Immature natural killer cell (primary cell): ENCODE results near the gene SDK1. TPM values are rescaled to one million over a fixed set of nuclear protein-coding genes. Genes with fewer than 3 reads are reported as not detected.

ENCODE experiments used
- DNase-seq, 3 donors: peaks; one replicate each; pipeline ENCODE4 v3.0.0; 2022; ENCODE audit warnings: mixed read lengths in 1 of 3
- H3K27ac Mint-ChIP-seq, 6 donors: one replicate each; pipeline ENCODE4 v1.8.0; 2020; ENCODE audit warnings: mixed read lengths in 6 of 6, mild to moderate bottlenecking in 5 of 6, inconsistent platforms in 4 of 6, moderate library complexity in 3 of 6
- H3K27me3 Mint-ChIP-seq, 3 donors: one replicate each; pipeline ENCODE4 v1.8.0; 2020 to 2021; ENCODE audit warnings: low read depth in 3 of 3, mild to moderate bottlenecking in 3 of 3, mixed read lengths in 3 of 3, moderate library complexity in 3 of 3, inconsistent platforms in 1 of 3
- H3K36me3 Mint-ChIP-seq, 3 donors: one replicate each; pipeline ENCODE4 v1.8.0; 2020; ENCODE audit warnings: mixed read lengths in 3 of 3, inconsistent platforms in 2 of 3, mild to moderate bottlenecking in 2 of 3
- H3K4me1 Mint-ChIP-seq, 2 donors: one replicate each; pipeline ENCODE4 v1.8.0; 2020; ENCODE audit warnings: inconsistent platforms in 2 of 2, mild to moderate bottlenecking in 2 of 2, mixed read lengths in 2 of 2, moderate library complexity in 1 of 2
- H3K4me3 Mint-ChIP-seq, 5 donors: one replicate each; pipeline ENCODE4 v1.8.0; 2020; ENCODE audit warnings: mild to moderate bottlenecking in 5 of 5, mixed read lengths in 5 of 5, inconsistent platforms in 3 of 5, moderate library complexity in 3 of 5
- H3K9me3 Mint-ChIP-seq, 6 donors: one replicate each; pipeline ENCODE4 v1.8.0; 2020; ENCODE audit warnings: mild to moderate bottlenecking in 6 of 6, mixed read lengths in 6 of 6, inconsistent platforms in 4 of 6, moderate library complexity in 3 of 6
- polyA plus RNA-seq, 3 donors: library from polyadenylated mRNA; unstranded; fragments of 300-500 nt; fragmentation: Illumina TruSeq; gene quantifications; one replicate each; pipeline ENCODE4 v1.2.3, GENCODE V29; 2021

Gene SDK1
- polyA plus RNA-seq, 3 donors from 2014 or later, result not detected

GRCh38 chr7:3971323-3971722 lies 670.3 kb downstream of the SDK1 start:
- Mint-ChIP-seq H3K4me1 (no peaks in the 10 kb centered on the region), H3K27me3 (peaks cover 0 to 7% (median 2%) of the 10 kb centered on the region in 3 donors), H3K9me3 (peaks cover 0 to 4% (median 0%) of the 10 kb centered on the region in 6 donors), H3K36me3 (no peaks in the 10 kb centered on the region), H3K27ac (no peak overlapping the region), H3K4me3 (no peak overlapping the region)
- no peak for DNase-seq

GRCh38 chr7:3973264-3973663 lies 672.2 kb downstream of the SDK1 start:
- peaks cover 0 to 5% (median 2%) of the 10 kb centered on the region in 3 donors for H3K27me3 Mint-ChIP-seq
- DNase-seq, result no peak
- H3K4me3 Mint-ChIP-seq, result no peak overlapping the region
- no peaks in the 10 kb centered on the region for H3K4me1 Mint-ChIP-seq
- H3K27ac Mint-ChIP-seq, result no peak overlapping the region
- peaks cover 0 to 6% (median 0%) of the 10 kb centered on the region in 6 donors for H3K9me3 Mint-ChIP-seq
- no peaks in the 10 kb centered on the region for H3K36me3 Mint-ChIP-seq

GRCh38 chr7:3974329-3974728 lies 673.3 kb downstream of the SDK1 start:
- Mint-ChIP-seq H3K27ac (no peak overlapping the region), H3K9me3 (peaks cover 0 to 6% (median 0%) of the 10 kb centered on the region in 6 donors), H3K4me1 (no peaks in the 10 kb centered on the region), H3K36me3 (no peaks in the 10 kb centered on the region), H3K4me3 (no peak overlapping the region), H3K27me3 (peaks cover 0 to 5% (median 2%) of the 10 kb centered on the region in 3 donors)
- DNase-seq, result no peak

GRCh38 chr7:3975371-3975770 lies 674.3 kb downstream of the SDK1 start:
- H3K27me3 Mint-ChIP-seq, result peaks cover 0 to 2% (median 2%) of the 10 kb centered on the region in 3 donors

GRCh38 chr7:3977391-3977790 lies 676.3 kb downstream of the SDK1 start:
- no peak for DNase-seq
- no peak overlapping the region for H3K4me3 Mint-ChIP-seq
- H3K4me1 Mint-ChIP-seq, result no peaks in the 10 kb centered on the region
- H3K9me3 Mint-ChIP-seq, result peaks cover 0 to 5% (median 0%) of the 10 kb centered on the region in 6 donors
- peaks cover 2 to 3% (median 2%) of the 10 kb centered on the region in 3 donors for H3K27me3 Mint-ChIP-seq
- H3K27ac Mint-ChIP-seq, result no peak overlapping the region
- H3K36me3 Mint-ChIP-seq, result no peaks in the 10 kb centered on the region

More at GRCh38 chr7:3975371-3975770, 674.3 kb downstream of the SDK1 start:
- Mint-ChIP-seq H3K4me1 (no peaks in the 10 kb centered on the region), H3K9me3 (peaks cover 0 to 5% (median 0%) of the 10 kb centered on the region in 6 donors), H3K36me3 (no peaks in the 10 kb centered on the region), H3K4me3 (no peak overlapping the region), H3K27ac (no peak overlapping the region)
- DNase-seq, result no peak

- Mint-ChIP-seq H3K27me3 (peaks cover 2 to 4% (median 2%) of the 10 kb centered on the region in 3 donors), H3K4me1 (no peaks in the 10 kb centered on the region), H3K36me3 (no peaks in the 10 kb centered on the region), H3K27ac (no peak overlapping the region), H3K9me3 (peaks cover 0 to 5% (median 0%) of the 10 kb centered on the region in 6 donors), H3K4me3 (no peak overlapping the region)
- no peak for DNase-seq
Measured at GRCh38 chr7:3978839-3979238, 677.8 kb downstream of the SDK1 start.

GRCh38 chr7:3979611-3980299 lies 678.7 kb downstream of the SDK1 start:
- Mint-ChIP-seq H3K4me3 (no peak overlapping the region), H3K9me3 (peaks cover 0 to 2% (median 0%) of the 10 kb centered on the region in 6 donors), H3K27ac (no peak overlapping the region), H3K4me1 (no peaks in the 10 kb centered on the region), H3K27me3 (peaks cover 0 to 4% (median 2%) of the 10 kb centered on the region in 3 donors), H3K36me3 (no peaks in the 10 kb centered on the region)
- DNase-seq, result no peak

GRCh38 chr7:3980300-3980643 lies 679.2 kb downstream of the SDK1 start:
- Mint-ChIP-seq H3K27ac (no peak overlapping the region), H3K4me1 (no peaks in the 10 kb centered on the region), H3K36me3 (no peaks in the 10 kb centered on the region), H3K4me3 (no peak overlapping the region), H3K27me3 (peaks cover 0 to 4% (median 2%) of the 10 kb centered on the region in 3 donors), H3K9me3 (peaks cover 0 to 2% (median 0%) of the 10 kb centered on the region in 6 donors)
- DNase-seq, result no peak

- Mint-ChIP-seq H3K4me1 (no peaks in the 10 kb centered on the region), H3K36me3 (no peaks in the 10 kb centered on the region), H3K27ac (no peak overlapping the region), H3K4me3 (no peak overlapping the region), H3K9me3 (peaks cover 0 to 2% (median 0%) of the 10 kb centered on the region in 6 donors), H3K27me3 (peaks cover 0 to 4% (median 2%) of the 10 kb centered on the region in 3 donors)
- no peak for DNase-seq
Measured at GRCh38 chr7:3981281-3981680, 680.2 kb downstream of the SDK1 start.

GRCh38 chr7:3984456-3984855 lies 683.4 kb downstream of the SDK1 start:
- Mint-ChIP-seq H3K9me3 (peaks cover 0 to 2% (median 0%) of the 10 kb centered on the region in 6 donors), H3K36me3 (no peaks in the 10 kb centered on the region), H3K27ac (no peak overlapping the region), H3K4me1 (no peaks in the 10 kb centered on the region), H3K4me3 (no peak overlapping the region), H3K27me3 (peaks cover 2 to 4% (median 3%) of the 10 kb centered on the region in 3 donors)
- no peak for DNase-seq

GRCh38 chr7:3986927-3987326 lies 685.9 kb downstream of the SDK1 start:
- no peak overlapping the region for H3K4me3 Mint-ChIP-seq
- peaks cover 0 to 3% (median 0%) of the 10 kb centered on the region in 6 donors for H3K9me3 Mint-ChIP-seq
- H3K27me3 Mint-ChIP-seq, result peaks cover 3 to 4% (median 3%) of the 10 kb centered on the region in 3 donors
- no peaks in the 10 kb centered on the region for H3K36me3 Mint-ChIP-seq
- no peak overlapping the region for H3K27ac Mint-ChIP-seq
- DNase-seq, result no peak
- no peaks in the 10 kb centered on the region for H3K4me1 Mint-ChIP-seq

- DNase-seq, result no peak
- H3K4me3 Mint-ChIP-seq, result no peak overlapping the region
- H3K27me3 Mint-ChIP-seq, result peaks cover 2 to 3% (median 3%) of the 10 kb centered on the region in 3 donors
- peaks cover 0 to 3% (median 0%) of the 10 kb centered on the region in 6 donors for H3K9me3 Mint-ChIP-seq
- H3K36me3 Mint-ChIP-seq, result no peaks in the 10 kb centered on the region
- H3K4me1 Mint-ChIP-seq, result no peaks in the 10 kb centered on the region
- no peak overlapping the region for H3K27ac Mint-ChIP-seq
Measured at GRCh38 chr7:3987426-3987927, 686.4 kb downstream of the SDK1 start.

- H3K27ac Mint-ChIP-seq, result no peak overlapping the region
- no peaks in the 10 kb centered on the region for H3K4me1 Mint-ChIP-seq
- H3K36me3 Mint-ChIP-seq, result no peaks in the 10 kb centered on the region
- no peak for DNase-seq
- no peak overlapping the region for H3K4me3 Mint-ChIP-seq
- H3K27me3 Mint-ChIP-seq, result peaks cover 2 to 6% (median 2%) of the 10 kb centered on the region in 3 donors
- peaks cover 0 to 6% (median 0%) of the 10 kb centered on the region in 6 donors for H3K9me3 Mint-ChIP-seq
Measured at GRCh38 chr7:3989723-3990122, 688.7 kb downstream of the SDK1 start.

GRCh38 chr7:3991731-3992231 lies 690.7 kb downstream of the SDK1 start:
- no peaks in the 10 kb centered on the region for H3K4me1 Mint-ChIP-seq

More at GRCh38 chr7:3991731-3992231, 690.7 kb downstream of the SDK1 start:
- no peaks in the 10 kb centered on the region for H3K36me3 Mint-ChIP-seq
- H3K9me3 Mint-ChIP-seq, result peaks cover 0 to 7% (median 0%) of the 10 kb centered on the region in 6 donors
- DNase-seq, result no peak
- no peak overlapping the region for H3K4me3 Mint-ChIP-seq
- no peak overlapping the region for H3K27ac Mint-ChIP-seq
- peaks cover 2 to 6% (median 2%) of the 10 kb centered on the region in 3 donors for H3K27me3 Mint-ChIP-seq
